Panc1 (cell line): ENCODE data around the gene SRRM4. TPM values are rescaled to one million over a fixed set of nuclear protein-coding genes. Genes with fewer than 3 reads are reported as not detected.

Experiments
- ATAC-seq: fragments of 200-7000 bp; cut with Tn5 transposase; 2 replicates; pipeline ENCODE4 v1.9.1; 2020; ENCODE audit warnings: mild to moderate bottlenecking, moderate library complexity
- BruUV-seq: library from RNA; stranded (reverse); fragments of 400-500 nt; replicated peaks from 2 replicates; lab custom pipeline; 2021; lab: Mats Ljungman, UMichigan
- CTCF ChIA-PET: fragments of 300-600 bp; sonication (Branson Sonifier 250); formaldehyde crosslinking; loops from one replicate; lab custom pipeline; 2022; ENCODE audit warnings: antibody characterized with exemption; lab: Charles Lee
- POLR2A ChIA-PET: fragments of 300-600 bp; sonication (Branson Sonifier 250); formaldehyde crosslinking; loops from one replicate; lab custom pipeline; 2022; ENCODE audit warnings: antibody characterized with exemption; lab: Charles Lee
- DNase-seq: peaks from one replicate; pipeline ENCODE4 v3.0.0-alpha.2; 2010; ENCODE audit warnings: low read depth, low spot score
- H3K27ac ChIP-seq: 2 replicates; pipeline ENCODE4 v1.5.1; 2011; ENCODE audit warnings: mild to moderate bottlenecking, low read length, inconsistent platforms
- H3K27me3 ChIP-seq: fragments of 200-500 bp; sonication (Bioruptor generic); 2 replicates; pipeline ENCODE4 v1.6.0; 2014; ENCODE audit warnings: low read length, inconsistent platforms; ENCODE audit not compliant: control insufficient read depth, insufficient read depth
- H3K36me3 ChIP-seq: fragments of 200-500 bp; sonication (Bioruptor generic); 2 replicates; pipeline ENCODE4 v1.5.1; 2014; ENCODE audit warnings: inconsistent platforms, mild to moderate bottlenecking, low read length, moderate library complexity; ENCODE audit not compliant: control insufficient read depth, insufficient read depth
- H3K4me1 ChIP-seq: 2 replicates; pipeline ENCODE4 v1.5.1; 2011; ENCODE audit warnings: inconsistent platforms, mild to moderate bottlenecking, low read length, moderate library complexity; ENCODE audit not compliant: control insufficient read depth, insufficient read depth
- H3K4me3 ChIP-seq, 2 experiments: 2 replicates each; pipeline ENCODE4 v1.5.1; 2011 to 2012; ENCODE audit warnings: low read depth in 2 of 2, low read length in 2 of 2, mild to moderate bottlenecking in 2 of 2, inconsistent platforms in 1 of 2, moderate library complexity in 1 of 2
- H3K9me3 ChIP-seq: fragments of 200-500 bp; sonication (Bioruptor generic); 2 replicates; pipeline ENCODE4 v1.5.1; 2014; ENCODE audit warnings: low read depth, mild to moderate bottlenecking, inconsistent platforms, low read length, moderate library complexity; ENCODE audit not compliant: control insufficient read depth, insufficient read depth
- CTCF ChIP-seq: fragments of 450-650 bp; IDR thresholded peaks from 2 replicates; pipeline ENCODE4 v1.5.1; 2017; ENCODE audit warnings: mild to moderate bottlenecking
- POLR2AphosphoS5 ChIP-seq: IDR thresholded peaks from 2 replicates; pipeline ENCODE4 v1.6.1; 2012; ENCODE audit warnings: mild to moderate bottlenecking, low read depth, low read length, moderate library complexity
- SIN3A ChIP-seq: IDR thresholded peaks from 2 replicates; pipeline ENCODE4 v1.6.1; 2012; ENCODE audit warnings: low read depth, mild to moderate bottlenecking, low read length, moderate library complexity, borderline replicate concordance; ENCODE audit not compliant: insufficient read depth
- TCF7L2 ChIP-seq: IDR thresholded peaks from 2 replicates; pipeline ENCODE4 v1.6.1; 2011; ENCODE audit warnings: mild to moderate bottlenecking, low read depth, low read length, inconsistent platforms
- in situ Hi-C: cut with HindIII; loops from 2 replicates; pipeline ENCODE4 v1.10.0; 2016; ENCODE audit warnings: low sequenced_read_pairs, low pct_unique_long_range_greater_than_20kb
- intact Hi-C: fragments of 100-400 bp; cut with micrococcal nuclease; formaldehyde crosslinking; loops from one replicate; pipeline ENCODE4 v1.10.0; 2022; ENCODE audit not compliant: unreplicated experiment
- total RNA-seq: library from RNA; stranded (reverse); gene quantifications from one replicate; pipeline ENCODE4 v1.2.1, GENCODE V29; 2021; ENCODE audit not compliant: unreplicated experiment
- TF ChIP-seq, protein P1 (sequence below), 2 experiments: IDR thresholded peaks; 2 replicates each; pipeline ENCODE4 v1.6.1; 2011 to 2012; ENCODE audit warnings: low read depth in 2 of 2, control low read depth in 1 of 2, low read length in 1 of 2, mild to moderate bottlenecking in 1 of 2, moderate library complexity in 1 of 2; ENCODE audit not compliant: insufficient read depth in 1 of 2

SRRM4 gene
- total RNA-seq, 1 experiment from 2014 or later: not detected

DNA sequence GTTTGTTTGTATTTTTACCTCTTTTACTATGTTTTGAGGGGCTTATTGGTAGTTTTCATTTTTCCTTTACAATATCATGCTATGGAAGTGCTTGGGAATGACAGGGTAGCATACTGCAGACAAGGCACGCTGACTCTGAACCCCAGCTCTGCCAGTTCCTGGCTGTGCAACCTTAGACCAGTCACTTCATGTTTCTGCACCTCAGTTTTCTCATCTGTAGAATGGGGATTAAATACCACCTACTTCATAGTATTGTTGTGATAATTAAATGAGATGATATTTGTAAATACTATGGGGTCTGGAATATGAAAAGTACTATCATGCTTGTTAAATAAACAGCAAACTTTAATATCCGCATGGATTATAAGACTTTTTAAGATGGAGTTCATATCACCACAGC, 35.4 kb downstream of the SRRM4 start:
- ChIA-PET CTCF (no interaction called here), POLR2A (no interaction called here)
- Histone ChIP-seq H3K36me3 (no peaks in the 10 kb centered on the region), H3K27me3 (no peaks in the 10 kb centered on the region), H3K9me3 (no peaks in the 10 kb centered on the region), H3K4me1 (no peaks in the 10 kb centered on the region), H3K27ac (no peak overlapping the region), H3K4me3 (no peak overlapping the region)
- in situ Hi-C loops: no loop called here
- intact Hi-C loops: no loop called here
- TF ChIP-seq, protein P1, sequence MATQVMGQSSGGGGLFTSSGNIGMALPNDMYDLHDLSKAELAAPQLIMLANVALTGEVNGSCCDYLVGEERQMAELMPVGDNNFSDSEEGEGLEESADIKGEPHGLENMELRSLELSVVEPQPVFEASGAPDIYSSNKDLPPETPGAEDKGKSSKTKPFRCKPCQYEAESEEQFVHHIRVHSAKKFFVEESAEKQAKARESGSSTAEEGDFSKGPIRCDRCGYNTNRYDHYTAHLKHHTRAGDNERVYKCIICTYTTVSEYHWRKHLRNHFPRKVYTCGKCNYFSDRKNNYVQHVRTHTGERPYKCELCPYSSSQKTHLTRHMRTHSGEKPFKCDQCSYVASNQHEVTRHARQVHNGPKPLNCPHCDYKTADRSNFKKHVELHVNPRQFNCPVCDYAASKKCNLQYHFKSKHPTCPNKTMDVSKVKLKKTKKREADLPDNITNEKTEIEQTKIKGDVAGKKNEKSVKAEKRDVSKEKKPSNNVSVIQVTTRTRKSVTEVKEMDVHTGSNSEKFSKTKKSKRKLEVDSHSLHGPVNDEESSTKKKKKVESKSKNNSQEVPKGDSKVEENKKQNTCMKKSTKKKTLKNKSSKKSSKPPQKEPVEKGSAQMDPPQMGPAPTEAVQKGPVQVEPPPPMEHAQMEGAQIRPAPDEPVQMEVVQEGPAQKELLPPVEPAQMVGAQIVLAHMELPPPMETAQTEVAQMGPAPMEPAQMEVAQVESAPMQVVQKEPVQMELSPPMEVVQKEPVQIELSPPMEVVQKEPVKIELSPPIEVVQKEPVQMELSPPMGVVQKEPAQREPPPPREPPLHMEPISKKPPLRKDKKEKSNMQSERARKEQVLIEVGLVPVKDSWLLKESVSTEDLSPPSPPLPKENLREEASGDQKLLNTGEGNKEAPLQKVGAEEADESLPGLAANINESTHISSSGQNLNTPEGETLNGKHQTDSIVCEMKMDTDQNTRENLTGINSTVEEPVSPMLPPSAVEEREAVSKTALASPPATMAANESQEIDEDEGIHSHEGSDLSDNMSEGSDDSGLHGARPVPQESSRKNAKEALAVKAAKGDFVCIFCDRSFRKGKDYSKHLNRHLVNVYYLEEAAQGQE (IDR thresholded peaks at IDR 0.05; ENCODE audit: insufficient read depth in 1 of 2, low read depth in 2 of 2, low read length in 1 of 2): no peak
- TF ChIP-seq SIN3A: no peak
- no peak for TF ChIP-seq TCF7L2
- no peak for TF ChIP-seq CTCF
- TF ChIP-seq POLR2AphosphoS5: no peak
- DNase-seq (no peak), ATAC-seq (no peak)
- no TSS peak for BruUV-seq

DNA sequence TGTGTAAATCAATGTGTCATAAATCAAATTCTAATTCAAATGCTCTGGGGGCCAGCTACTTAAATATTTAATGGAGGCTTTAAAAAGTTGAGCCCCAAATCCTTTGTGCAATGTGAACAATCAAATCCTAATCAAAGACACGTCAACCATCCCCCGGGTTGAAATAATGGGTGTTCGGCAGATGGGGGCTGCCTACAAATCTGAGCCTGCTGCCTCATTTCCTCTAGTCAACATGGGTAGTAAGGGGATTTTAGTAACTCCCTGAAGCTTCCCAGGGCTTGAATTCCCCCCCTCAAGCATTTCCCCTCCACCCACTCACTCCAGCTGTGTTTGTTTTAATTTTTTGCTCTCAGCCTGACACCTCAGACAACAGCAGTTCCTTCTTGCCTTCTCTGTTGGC, 37.8 kb downstream of the SRRM4 start:
- intact Hi-C loops: no loop called here
- ChIA-PET POLR2A (no interaction called here), CTCF (interaction anchor here (0.7 kb wide), 1 partner anchor 40 kb away, joined by 3 read pairs; no protein-coding TSS in a partner anchor)
- no peak for DNase-seq
- ATAC-seq: no peak
- Histone ChIP-seq H3K27ac (no peak overlapping the region), H3K4me3 (no peak overlapping the region), H3K36me3 (no peaks in the 10 kb centered on the region), H3K9me3 (no peaks in the 10 kb centered on the region), H3K4me1 (no peaks in the 10 kb centered on the region), H3K27me3 (no peaks in the 10 kb centered on the region)
- in situ Hi-C loops: no loop called here
- no peak for TF ChIP-seq TCF7L2
- no TSS peak for BruUV-seq

GRCh38 chr12:119020406-119021360, 39.3 kb downstream of the SRRM4 start:
- in situ Hi-C loops (no loop called here), intact Hi-C loops (no loop called here)
- DNase-seq: no peak
- Histone ChIP-seq H3K36me3 (no peaks in the 10 kb centered on the region), H3K4me3 (no peak overlapping the region), H3K27ac (no peak overlapping the region), H3K4me1 (no peaks in the 10 kb centered on the region), H3K27me3 (no peaks in the 10 kb centered on the region; the same call in none of the 2 replicates), H3K9me3 (no peaks in the 10 kb centered on the region)
- TF ChIP-seq TCF7L2 (no peak), SIN3A (no peak), POLR2AphosphoS5 (no peak), CTCF (peak; percentile 78)
- ChIA-PET POLR2A (interaction anchor here (0.6 kb wide), 1 partner anchor 557 kb away, joined by 3 read pairs; no protein-coding TSS in a partner anchor), CTCF (interaction anchor here (0.6 to 1.1 kb wide), 2 partner anchors 16 to 429 kb away, joined by 3 read pairs; no protein-coding TSS in a partner anchor)
- ATAC-seq: no peak
- BruUV-seq: no TSS peak
